ENCODE measurements around the gene RNF41. TPM values are rescaled to one million over a fixed set of nuclear protein-coding genes. Genes with fewer than 3 reads are reported as not detected.

Gene RNF41
- total and polyA plus RNA-seq, 2 of the 13 experiments (the other 11 are each of a cell fraction or from before 2014, with no cell fraction given): 27.1 to 39.4 TPM

DNA sequence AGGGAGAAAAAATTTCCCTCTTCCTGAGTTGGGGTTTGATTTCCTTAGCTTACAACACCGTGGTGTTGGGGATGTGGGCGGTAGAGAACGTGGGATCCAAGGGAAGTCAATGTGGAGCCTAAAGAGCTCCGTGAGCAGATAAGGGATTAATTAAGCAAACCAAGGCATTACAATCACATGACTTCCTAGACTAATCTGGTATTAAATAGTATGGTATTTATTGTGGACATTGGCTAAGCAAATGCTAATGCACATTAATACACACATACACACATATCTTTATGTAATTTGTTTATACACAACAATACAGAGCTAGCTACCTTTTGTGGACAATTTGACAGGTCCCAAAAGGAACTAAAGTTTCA is 791 bp upstream of the RNF41 start:
- H3K4me2 ChIP-seq (ENCODE audit: low read depth, low read length): peak overlapping the region; percentile 95
- no peaks in the 10 kb centered on the region; a peak in 1 of 5 replicates for H3K27me3 ChIP-seq (ENCODE audit: control insufficient read depth in 1 of 2, insufficient read depth in 2 of 2, low read length in 2 of 2)
- no peak for FAIRE-seq
- intact Hi-C loops (cut with micrococcal nuclease; ENCODE audit: unreplicated experiment) (loop anchor here (2.0 to 5.0 kb wide), 2 partner anchors 35 to 104 kb away; partner anchors contain the start of genes ANKRD52 and ZC3H10), in situ Hi-C loops (cut with HindIII; ENCODE audit: extremely low pct_ligation_motif_present, low pct_unique_long_range_greater_than_20kb) (loop anchor here (5.0 kb wide), 1 partner anchor 35 kb away; the partner anchor contains the start of gene ANKRD52)
- peak overlapping the region; percentile 90 for H3K9ac ChIP-seq (ENCODE audit: insufficient read depth, low read depth, low read length)
- no peak overlapping the region for H2AFZ ChIP-seq (ENCODE audit: low read length)
- no peak for ATAC-seq
- TF ChIP-seq SMAD3 (CRISPR knock-in tag; IDR thresholded peaks at IDR 0.05) (no peak), ZBTB3 (CRISPR knock-in tag; IDR thresholded peaks at IDR 0.05; ENCODE audit: borderline replicate concordance, low read depth) (0 out of 2 replicates have a peak, but pooled peaks have one; percentile 13), DNMT3B (CRISPR knock-in tag; conservative IDR thresholded peaks at IDR 0.05) (no peak), ZNF343 (CRISPR knock-in tag; IDR thresholded peaks at IDR 0.05) (peak; percentile 7; the same call in 1 of the 2 replicates), AGO2 (optimal IDR thresholded peaks at IDR 0.05; ENCODE audit: low read depth, low read length) (peak; percentile 3), SIN3A (IDR thresholded peaks at IDR 0.05; ENCODE audit: borderline replicate concordance, low read depth, low read length) (0 out of 2 replicates have a peak, but pooled peaks have one; percentile 9), LCORL (IDR thresholded peaks at IDR 0.05) (no peak), LCORL (CRISPR knock-in tag; IDR thresholded peaks at IDR 0.05) (0 out of 2 replicates have a peak, but pooled peaks have one; percentile 5), ZNF30 (CRISPR knock-in tag; IDR thresholded peaks at IDR 0.05) (0 out of 2 replicates have a peak, but pooled peaks have one; percentile 2)
- TF ChIP-seq, protein P1, sequence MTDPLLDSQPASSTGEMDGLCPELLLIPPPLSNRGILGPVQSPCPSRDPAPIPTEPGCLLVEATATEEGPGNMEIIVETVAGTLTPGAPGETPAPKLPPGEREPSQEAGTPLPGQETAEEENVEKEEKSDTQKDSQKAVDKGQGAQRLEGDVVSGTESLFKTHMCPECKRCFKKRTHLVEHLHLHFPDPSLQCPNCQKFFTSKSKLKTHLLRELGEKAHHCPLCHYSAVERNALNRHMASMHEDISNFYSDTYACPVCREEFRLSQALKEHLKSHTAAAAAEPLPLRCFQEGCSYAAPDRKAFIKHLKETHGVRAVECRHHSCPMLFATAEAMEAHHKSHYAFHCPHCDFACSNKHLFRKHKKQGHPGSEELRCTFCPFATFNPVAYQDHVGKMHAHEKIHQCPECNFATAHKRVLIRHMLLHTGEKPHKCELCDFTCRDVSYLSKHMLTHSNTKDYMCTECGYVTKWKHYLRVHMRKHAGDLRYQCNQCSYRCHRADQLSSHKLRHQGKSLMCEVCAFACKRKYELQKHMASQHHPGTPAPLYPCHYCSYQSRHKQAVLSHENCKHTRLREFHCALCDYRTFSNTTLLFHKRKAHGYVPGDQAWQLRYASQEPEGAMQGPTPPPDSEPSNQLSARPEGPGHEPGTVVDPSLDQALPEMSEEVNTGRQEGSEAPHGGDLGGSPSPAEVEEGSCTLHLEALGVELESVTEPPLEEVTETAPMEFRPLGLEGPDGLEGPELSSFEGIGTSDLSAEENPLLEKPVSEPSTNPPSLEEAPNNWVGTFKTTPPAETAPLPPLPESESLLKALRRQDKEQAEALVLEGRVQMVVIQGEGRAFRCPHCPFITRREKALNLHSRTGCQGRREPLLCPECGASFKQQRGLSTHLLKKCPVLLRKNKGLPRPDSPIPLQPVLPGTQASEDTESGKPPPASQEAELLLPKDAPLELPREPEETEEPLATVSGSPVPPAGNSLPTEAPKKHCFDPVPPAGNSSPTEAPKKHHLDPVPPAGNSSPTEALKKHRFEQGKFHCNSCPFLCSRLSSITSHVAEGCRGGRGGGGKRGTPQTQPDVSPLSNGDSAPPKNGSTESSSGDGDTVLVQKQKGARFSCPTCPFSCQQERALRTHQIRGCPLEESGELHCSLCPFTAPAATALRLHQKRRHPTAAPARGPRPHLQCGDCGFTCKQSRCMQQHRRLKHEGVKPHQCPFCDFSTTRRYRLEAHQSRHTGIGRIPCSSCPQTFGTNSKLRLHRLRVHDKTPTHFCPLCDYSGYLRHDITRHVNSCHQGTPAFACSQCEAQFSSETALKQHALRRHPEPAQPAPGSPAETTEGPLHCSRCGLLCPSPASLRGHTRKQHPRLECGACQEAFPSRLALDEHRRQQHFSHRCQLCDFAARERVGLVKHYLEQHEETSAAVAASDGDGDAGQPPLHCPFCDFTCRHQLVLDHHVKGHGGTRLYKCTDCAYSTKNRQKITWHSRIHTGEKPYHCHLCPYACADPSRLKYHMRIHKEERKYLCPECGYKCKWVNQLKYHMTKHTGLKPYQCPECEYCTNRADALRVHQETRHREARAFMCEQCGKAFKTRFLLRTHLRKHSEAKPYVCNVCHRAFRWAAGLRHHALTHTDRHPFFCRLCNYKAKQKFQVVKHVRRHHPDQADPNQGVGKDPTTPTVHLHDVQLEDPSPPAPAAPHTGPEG (CRISPR knock-in tag; IDR thresholded peaks at IDR 0.05): peak; percentile 79; the same call in 1 of the 2 replicates
- TF ChIP-seq, protein P2, sequence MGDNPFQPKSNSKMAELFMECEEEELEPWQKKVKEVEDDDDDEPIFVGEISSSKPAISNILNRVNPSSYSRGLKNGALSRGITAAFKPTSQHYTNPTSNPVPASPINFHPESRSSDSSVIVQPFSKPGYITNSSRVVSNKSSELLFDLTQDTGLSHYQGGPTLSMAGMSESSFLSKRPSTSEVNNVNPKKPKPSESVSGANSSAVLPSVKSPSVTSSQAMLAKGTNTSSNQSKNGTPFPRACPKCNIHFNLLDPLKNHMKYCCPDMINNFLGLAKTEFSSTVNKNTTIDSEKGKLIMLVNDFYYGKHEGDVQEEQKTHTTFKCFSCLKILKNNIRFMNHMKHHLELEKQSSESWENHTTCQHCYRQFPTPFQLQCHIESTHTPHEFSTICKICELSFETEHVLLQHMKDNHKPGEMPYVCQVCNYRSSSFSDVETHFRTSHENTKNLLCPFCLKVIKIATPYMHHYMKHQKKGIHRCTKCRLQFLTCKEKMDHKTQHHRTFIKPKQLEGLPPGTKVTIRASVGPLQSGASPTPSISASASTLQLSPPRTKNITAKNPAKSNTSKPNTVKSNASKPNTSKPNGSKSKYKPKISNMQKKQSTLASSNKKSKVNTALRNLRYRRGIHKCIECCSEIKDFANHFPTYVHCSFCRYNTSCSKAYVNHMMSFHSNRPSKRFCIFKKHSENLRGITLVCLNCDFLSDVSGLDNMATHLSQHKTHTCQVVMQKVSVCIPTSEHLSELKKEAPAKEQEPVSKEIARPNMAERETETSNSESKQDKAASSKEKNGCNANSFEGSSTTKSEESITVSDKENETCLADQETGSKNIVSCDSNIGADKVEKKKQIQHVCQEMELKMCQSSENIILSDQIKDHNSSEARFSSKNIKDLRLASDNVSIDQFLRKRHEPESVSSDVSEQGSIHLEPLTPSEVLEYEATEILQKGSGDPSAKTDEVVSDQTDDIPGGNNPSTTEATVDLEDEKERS (CRISPR knock-in tag; IDR thresholded peaks at IDR 0.05): no peak
- H3K36me3 ChIP-seq (replicated peaks in 1 of 2; ENCODE audit: control insufficient read depth in 1 of 2, insufficient read depth in 2 of 2, low read length in 2 of 2): no peaks in the 10 kb centered on the region; a peak in 2 of 5 replicates
- peaks cover 12% of the 10 kb centered on the region for H3K79me2 ChIP-seq (ENCODE audit: insufficient read depth, low read length)
- BruUV-seq (replicated peaks): no TSS peak
- CTCF ChIA-PET (ENCODE audit: low intra/inter-chr PET ratio, low total read pairs): interaction anchor here (1.1 to 2.6 kb wide), 3 partner anchors 10 to 95 kb away, joined by 3 to 12 read pairs (median 3); partner anchors contain the start of gene ANKRD52
- H3K4me1 ChIP-seq (ENCODE audit: insufficient read depth, low read length): peaks cover 37% of the 10 kb centered on the region
- no peaks in the 10 kb centered on the region for H3K9me3 ChIP-seq (ENCODE audit: low read length)
- H4K20me1 ChIP-seq (ENCODE audit: insufficient read depth, low read length): no peaks in the 10 kb centered on the region
- no peak for DNase-seq (ENCODE audit: low spot score)
- H3K27ac ChIP-seq (ENCODE audit: extremely low read length, insufficient read depth, low read length): peak overlapping the region; percentile 89
- POLR2A ChIA-PET: interaction anchor here (0.7 to 3.8 kb wide), 26 partner anchors 9 to 1232 kb away, joined by 3 to 96 read pairs (median 10); partner anchors contain the start of genes ANKRD52, CNPY2, COQ10A and CS
- WGBS (ENCODE audit: low lambda C conversion rate): 2% methylated on average over 4 of the region's 4 CpGs
- peak overlapping the region; percentile 91 to 94 (median 91) for H3K4me3 ChIP-seq (replicated peaks in 1 of 3; ENCODE audit: insufficient read depth in 1 of 3, low read depth in 2 of 3, low read length in 3 of 3)

All from HepG2 (cell line).